Panc1 (cell line): Measurements from ENCODE around the gene RCOR2. TPM values are rescaled to one million over a fixed set of nuclear protein-coding genes. Genes with fewer than 3 reads are reported as not detected.

Experiments
- ATAC-seq: fragments of 200-7000 bp; cut with Tn5 transposase; 2 replicates; pipeline ENCODE4 v1.9.1; 2020; ENCODE audit warnings: mild to moderate bottlenecking, moderate library complexity
- BruUV-seq: library from RNA; stranded (reverse); fragments of 400-500 nt; replicated peaks from 2 replicates; lab custom pipeline; 2021; lab: Mats Ljungman, UMichigan
- CTCF ChIA-PET: fragments of 300-600 bp; sonication (Branson Sonifier 250); formaldehyde crosslinking; loops from one replicate; lab custom pipeline; 2022; ENCODE audit warnings: antibody characterized with exemption; lab: Charles Lee
- POLR2A ChIA-PET: fragments of 300-600 bp; sonication (Branson Sonifier 250); formaldehyde crosslinking; loops from one replicate; lab custom pipeline; 2022; ENCODE audit warnings: antibody characterized with exemption; lab: Charles Lee
- DNase-seq: peaks from one replicate; pipeline ENCODE4 v3.0.0-alpha.2; 2010; ENCODE audit warnings: low read depth, low spot score
- H3K27ac ChIP-seq: 2 replicates; pipeline ENCODE4 v1.5.1; 2011; ENCODE audit warnings: mild to moderate bottlenecking, low read length, inconsistent platforms
- H3K27me3 ChIP-seq: fragments of 200-500 bp; sonication (Bioruptor generic); 2 replicates; pipeline ENCODE4 v1.6.0; 2014; ENCODE audit warnings: low read length, inconsistent platforms; ENCODE audit not compliant: control insufficient read depth, insufficient read depth
- H3K36me3 ChIP-seq: fragments of 200-500 bp; sonication (Bioruptor generic); 2 replicates; pipeline ENCODE4 v1.5.1; 2014; ENCODE audit warnings: inconsistent platforms, mild to moderate bottlenecking, low read length, moderate library complexity; ENCODE audit not compliant: control insufficient read depth, insufficient read depth
- H3K4me1 ChIP-seq: 2 replicates; pipeline ENCODE4 v1.5.1; 2011; ENCODE audit warnings: inconsistent platforms, mild to moderate bottlenecking, low read length, moderate library complexity; ENCODE audit not compliant: control insufficient read depth, insufficient read depth
- H3K4me3 ChIP-seq, 2 experiments: 2 replicates each; pipeline ENCODE4 v1.5.1; 2011 to 2012; ENCODE audit warnings: low read depth in 2 of 2, low read length in 2 of 2, mild to moderate bottlenecking in 2 of 2, inconsistent platforms in 1 of 2, moderate library complexity in 1 of 2
- H3K9me3 ChIP-seq: fragments of 200-500 bp; sonication (Bioruptor generic); 2 replicates; pipeline ENCODE4 v1.5.1; 2014; ENCODE audit warnings: low read depth, mild to moderate bottlenecking, inconsistent platforms, low read length, moderate library complexity; ENCODE audit not compliant: control insufficient read depth, insufficient read depth
- CTCF ChIP-seq: fragments of 450-650 bp; IDR thresholded peaks from 2 replicates; pipeline ENCODE4 v1.5.1; 2017; ENCODE audit warnings: mild to moderate bottlenecking
- POLR2AphosphoS5 ChIP-seq: IDR thresholded peaks from 2 replicates; pipeline ENCODE4 v1.6.1; 2012; ENCODE audit warnings: mild to moderate bottlenecking, low read depth, low read length, moderate library complexity
- REST ChIP-seq, 2 experiments: IDR thresholded peaks; 2 replicates each; pipeline ENCODE4 v1.6.1; 2011 to 2012; ENCODE audit warnings: low read depth in 2 of 2, control low read depth in 1 of 2, low read length in 1 of 2, mild to moderate bottlenecking in 1 of 2, moderate library complexity in 1 of 2; ENCODE audit not compliant: insufficient read depth in 1 of 2
- SIN3A ChIP-seq: IDR thresholded peaks from 2 replicates; pipeline ENCODE4 v1.6.1; 2012; ENCODE audit warnings: low read depth, mild to moderate bottlenecking, low read length, moderate library complexity, borderline replicate concordance; ENCODE audit not compliant: insufficient read depth
- TCF7L2 ChIP-seq: IDR thresholded peaks from 2 replicates; pipeline ENCODE4 v1.6.1; 2011; ENCODE audit warnings: mild to moderate bottlenecking, low read depth, low read length, inconsistent platforms
- in situ Hi-C: cut with HindIII; loops from 2 replicates; pipeline ENCODE4 v1.10.0; 2016; ENCODE audit warnings: low sequenced_read_pairs, low pct_unique_long_range_greater_than_20kb
- intact Hi-C: fragments of 100-400 bp; cut with micrococcal nuclease; formaldehyde crosslinking; loops from one replicate; pipeline ENCODE4 v1.10.0; 2022; ENCODE audit not compliant: unreplicated experiment
- total RNA-seq: library from RNA; stranded (reverse); gene quantifications from one replicate; pipeline ENCODE4 v1.2.1, GENCODE V29; 2021; ENCODE audit not compliant: unreplicated experiment

The RCOR2 gene
- total RNA-seq, 1 experiment from 2014 or later = 10.2 TPM

GRCh38 chr11:63931045-63931444 is 14.1 kb upstream of the RCOR2 start:
- TF ChIP-seq SIN3A (no peak), CTCF (no peak), POLR2AphosphoS5 (no peak), REST (IDR thresholded peaks at IDR 0.05; ENCODE audit: insufficient read depth in 1 of 2, low read depth in 2 of 2, low read length in 1 of 2) (no peak), TCF7L2 (no peak)
- no TSS peak for BruUV-seq
- H3K4me1 ChIP-seq = no peaks in the 10 kb centered on the region
- CTCF ChIA-PET = interaction anchor here (0.6 kb wide), 1 partner anchor 83 kb away, joined by 6 read pairs; no protein-coding TSS in a partner anchor
- no peaks in the 10 kb centered on the region for H3K9me3 ChIP-seq
- in situ Hi-C loops = no loop called here
- no peaks in the 10 kb centered on the region for H3K27me3 ChIP-seq
- intact Hi-C loops = no loop called here
- no peak overlapping the region for H3K27ac ChIP-seq
- no peaks in the 10 kb centered on the region for H3K36me3 ChIP-seq
- ATAC-seq (no peak), DNase-seq (no peak)
- POLR2A ChIA-PET = no interaction called here
- H3K4me3 ChIP-seq = no peak overlapping the region

- intact Hi-C loops (no loop called here), in situ Hi-C loops (no loop called here)
- no TSS peak for BruUV-seq
- Histone ChIP-seq H3K9me3 (no peaks in the 10 kb centered on the region), H3K4me3 (no peak overlapping the region), H3K4me1 (no peaks in the 10 kb centered on the region), H3K27ac (no peak overlapping the region), H3K36me3 (no peaks in the 10 kb centered on the region), H3K27me3 (no peaks in the 10 kb centered on the region)
- TF ChIP-seq REST (IDR thresholded peaks at IDR 0.05; ENCODE audit: insufficient read depth in 1 of 2, low read depth in 2 of 2, low read length in 1 of 2) (no peak), CTCF (no peak), SIN3A (no peak), TCF7L2 (no peak)
- CTCF ChIA-PET = no interaction called here
- no peak for DNase-seq
- POLR2A ChIA-PET = interaction anchor here (0.6 to 0.7 kb wide), 2 partner anchors 20 to 248 kb away, joined by 5 to 12 read pairs; no protein-coding TSS in a partner anchor
- no peak for ATAC-seq
Observed at GRCh38 chr11:63929616-63930015, 12.7 kb upstream of the RCOR2 start.
